Neural cell (in vitro differentiated cells): ENCODE measurements around the gene PDXDC1.
"Not testable (repeated sequence)": the region's sequence is repeated elsewhere in the genome, so short reads cannot be mapped to it uniquely, and the experiment has no call there.

Experiments used
- EP300 ChIP-seq: fragments of 450-650 bp; conservative IDR thresholded peaks from 2 replicates; pipeline ENCODE4 v1.6.1; 2014; ENCODE audit warnings: antibody characterized with exemption, mild to moderate bottlenecking, moderate library complexity; ENCODE audit not compliant: poor library complexity, severe bottlenecking
- EZH2 ChIP-seq: fragments of 200-600, 300-800 bp; shearing (Covaris generic), sonication (generic); IDR thresholded peaks from 2 replicates; pipeline ENCODE4 v1.6.1; 2014; ENCODE audit warnings: antibody characterized with exemption, low read length, borderline replicate concordance, mild to moderate bottlenecking; ENCODE audit not compliant: insufficient read depth, poor library complexity, severe bottlenecking
- MXI1 ChIP-seq: fragments of 450-650 bp; conservative IDR thresholded peaks from 2 replicates; pipeline ENCODE4 v1.6.1; 2014; ENCODE audit warnings: antibody characterized with exemption, mild to moderate bottlenecking; ENCODE audit not compliant: poor library complexity, severe bottlenecking
- POLR2AphosphoS5 ChIP-seq: IDR thresholded peaks from 2 replicates; pipeline ENCODE4 v1.6.1; 2012
- RAD21 ChIP-seq: fragments of 450-650 bp; conservative IDR thresholded peaks from 2 replicates; pipeline ENCODE4 v1.6.1; 2014; ENCODE audit warnings: antibody characterized with exemption, mild to moderate bottlenecking, moderate library complexity
- REST ChIP-seq: IDR thresholded peaks from 2 replicates; pipeline ENCODE4 v1.6.1; 2012; ENCODE audit warnings: borderline replicate concordance
- SMC3 ChIP-seq: fragments of 450-650 bp; conservative IDR thresholded peaks from 2 replicates; pipeline ENCODE4 v1.6.1; 2014; ENCODE audit warnings: antibody characterized with exemption, mild to moderate bottlenecking, moderate library complexity; ENCODE audit not compliant: poor library complexity
- TAF1 ChIP-seq: IDR thresholded peaks from 2 replicates; pipeline ENCODE4 v1.6.1; 2012; ENCODE audit warnings: low read depth
- TF ChIP-seq, protein P1 (sequence below): fragments of 450-650 bp; IDR thresholded peaks from 2 replicates; pipeline ENCODE4 v1.5.1; 2014; ENCODE audit warnings: antibody characterized with exemption, mild to moderate bottlenecking, moderate library complexity; ENCODE audit not compliant: poor library complexity, severe bottlenecking

- not testable (repeated sequence) for TF ChIP-seq RAD21, EP300, SMC3, TAF1, EZH2, POLR2AphosphoS5, MXI1, REST
- TF ChIP-seq, protein P1, sequence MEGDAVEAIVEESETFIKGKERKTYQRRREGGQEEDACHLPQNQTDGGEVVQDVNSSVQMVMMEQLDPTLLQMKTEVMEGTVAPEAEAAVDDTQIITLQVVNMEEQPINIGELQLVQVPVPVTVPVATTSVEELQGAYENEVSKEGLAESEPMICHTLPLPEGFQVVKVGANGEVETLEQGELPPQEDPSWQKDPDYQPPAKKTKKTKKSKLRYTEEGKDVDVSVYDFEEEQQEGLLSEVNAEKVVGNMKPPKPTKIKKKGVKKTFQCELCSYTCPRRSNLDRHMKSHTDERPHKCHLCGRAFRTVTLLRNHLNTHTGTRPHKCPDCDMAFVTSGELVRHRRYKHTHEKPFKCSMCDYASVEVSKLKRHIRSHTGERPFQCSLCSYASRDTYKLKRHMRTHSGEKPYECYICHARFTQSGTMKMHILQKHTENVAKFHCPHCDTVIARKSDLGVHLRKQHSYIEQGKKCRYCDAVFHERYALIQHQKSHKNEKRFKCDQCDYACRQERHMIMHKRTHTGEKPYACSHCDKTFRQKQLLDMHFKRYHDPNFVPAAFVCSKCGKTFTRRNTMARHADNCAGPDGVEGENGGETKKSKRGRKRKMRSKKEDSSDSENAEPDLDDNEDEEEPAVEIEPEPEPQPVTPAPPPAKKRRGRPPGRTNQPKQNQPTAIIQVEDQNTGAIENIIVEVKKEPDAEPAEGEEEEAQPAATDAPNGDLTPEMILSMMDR, result not testable (repeated sequence)
Measured at GRCh38 chr16:15090663-15091269, 115.9 kb downstream of the PDXDC1 start.
